ENCODE measurements around the gene C1QL1.
"Not testable (repeated sequence)": the region's sequence is repeated elsewhere in the genome, so short reads cannot be mapped to it uniquely, and the experiment has no call there.

C1QL1 gene

GRCh38 chr17:44959821-44960531 is 8.1 kb downstream of the C1QL1 start:
- DNase-seq: no peak

DNA sequence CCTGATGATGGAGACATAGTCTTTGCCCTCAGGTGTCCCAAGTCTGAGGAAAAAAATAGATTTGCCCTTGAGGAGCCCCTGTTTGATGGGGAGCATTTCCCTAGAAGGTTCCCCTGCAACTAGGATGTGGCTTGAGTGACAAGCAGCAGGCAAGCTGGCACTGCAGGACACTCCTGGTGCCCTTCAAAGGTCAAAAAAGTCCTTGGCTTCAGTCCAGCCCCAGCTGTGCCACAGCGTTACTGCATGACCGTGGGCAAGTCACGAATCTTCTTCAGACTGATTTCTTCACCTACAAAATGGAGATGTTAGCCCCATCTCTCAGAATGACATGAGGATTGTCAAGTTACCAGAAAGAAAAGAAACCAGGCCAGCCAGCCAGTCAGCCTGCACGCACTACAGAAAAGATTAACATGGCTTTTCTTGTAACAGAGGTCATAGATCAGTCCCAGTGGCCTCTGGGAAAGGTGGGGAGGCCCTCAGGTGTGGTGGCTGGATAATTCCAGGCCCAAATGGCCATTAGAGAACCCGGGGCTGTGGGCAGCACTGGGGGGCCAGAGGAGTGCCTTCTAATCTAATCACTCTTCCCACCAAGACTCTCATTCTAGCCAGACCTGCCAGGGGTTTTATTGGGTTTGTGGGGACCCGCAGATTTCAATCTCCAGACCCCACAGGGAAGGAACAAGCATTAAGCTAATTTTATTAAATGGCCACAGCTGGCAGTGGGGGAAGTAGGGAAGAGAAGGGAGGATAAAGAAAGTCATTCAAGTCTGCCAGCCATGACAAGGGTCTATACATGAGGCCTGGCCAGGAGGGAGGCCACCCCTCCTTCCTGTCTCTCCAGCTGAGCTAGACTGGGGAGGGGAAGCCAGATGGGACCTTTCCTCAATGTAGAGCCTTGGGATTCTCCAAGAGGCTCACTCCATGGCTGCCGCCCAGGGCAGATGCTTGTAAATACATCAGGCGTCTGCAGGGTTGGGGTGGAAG is 10.8 kb downstream of the C1QL1 start:
- DNase-seq: no peak

DNA sequence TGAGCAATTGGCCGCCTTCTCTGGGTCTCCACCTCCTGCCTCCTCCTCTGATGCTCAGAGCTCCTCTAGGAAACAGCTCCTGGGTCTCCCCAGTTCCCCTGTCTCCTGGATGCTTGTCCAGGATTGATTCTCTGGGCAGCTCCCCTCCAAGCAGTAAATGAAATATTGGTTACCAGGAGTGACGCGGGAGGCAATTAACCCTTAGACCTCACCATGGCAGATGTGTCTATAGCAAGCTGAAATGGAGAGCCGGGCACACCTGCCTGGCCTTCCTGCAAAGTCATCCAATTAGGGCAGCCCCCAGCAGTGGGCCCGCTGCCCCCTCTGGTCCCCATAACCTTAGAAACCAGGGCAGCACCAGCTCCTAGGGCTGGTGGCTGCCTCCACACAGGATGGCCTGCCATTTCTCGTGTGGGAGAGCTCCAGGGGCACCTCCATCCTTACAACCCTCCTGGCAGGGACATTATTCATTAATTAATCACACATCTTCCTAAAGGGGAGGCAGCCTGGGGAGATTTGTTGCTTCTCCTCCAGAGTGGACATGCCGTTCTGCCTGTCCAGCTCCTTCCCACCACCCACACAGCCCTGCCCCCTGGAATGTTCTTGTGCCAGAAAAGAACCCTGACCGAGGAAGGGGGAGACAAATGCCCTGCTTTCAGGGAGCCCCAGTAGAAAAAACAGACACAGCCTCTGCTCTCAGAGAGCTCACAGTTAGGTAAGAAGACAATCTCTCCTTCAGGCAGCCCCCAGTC is 12.3 kb downstream of the C1QL1 start:
- DNase-seq: no peak

GRCh38 chr17:44952946-44953475 is 15.1 kb downstream of the C1QL1 start:
- no peak for DNase-seq

- DNase-seq: no peak
These were observed 19.7 kb downstream of the C1QL1 start for GRCh38 chr17:44948315-44948795.

GRCh38 chr17:44947461-44948314 is 20.4 kb downstream of the C1QL1 start, which contains the start of gene KIF18B:
KIF18B (minus strand) TSS chr17:44947773; CDS start chr17:44936344, 11,429 bp downstream.
- peak; percentile 93 for DNase-seq

GRCh38 chr17:44945652-44946051 is 22.5 kb downstream of the C1QL1 start:
- DNase-seq: not testable (repeated sequence)

DNA sequence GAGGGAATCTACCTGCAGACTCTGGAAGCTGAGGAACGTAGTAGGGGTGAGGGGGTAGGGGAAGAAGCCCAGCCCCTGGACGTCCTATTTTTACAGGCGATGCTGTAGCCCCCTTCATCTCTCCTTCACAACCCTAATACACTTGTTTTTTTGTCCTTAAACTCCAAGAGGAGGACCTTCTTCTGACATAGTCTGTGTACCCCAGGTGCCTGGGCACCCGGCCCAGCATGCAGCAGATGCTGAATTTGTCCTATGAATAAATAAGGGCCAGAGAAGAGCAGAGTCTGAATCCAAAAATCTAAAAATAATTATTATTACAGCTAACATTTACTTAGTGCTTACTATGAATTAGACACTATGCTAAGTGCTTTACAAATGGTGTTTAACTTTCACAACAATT is 25.6 kb downstream of the C1QL1 start:
- DNase-seq: peak; percentile 60

DNA sequence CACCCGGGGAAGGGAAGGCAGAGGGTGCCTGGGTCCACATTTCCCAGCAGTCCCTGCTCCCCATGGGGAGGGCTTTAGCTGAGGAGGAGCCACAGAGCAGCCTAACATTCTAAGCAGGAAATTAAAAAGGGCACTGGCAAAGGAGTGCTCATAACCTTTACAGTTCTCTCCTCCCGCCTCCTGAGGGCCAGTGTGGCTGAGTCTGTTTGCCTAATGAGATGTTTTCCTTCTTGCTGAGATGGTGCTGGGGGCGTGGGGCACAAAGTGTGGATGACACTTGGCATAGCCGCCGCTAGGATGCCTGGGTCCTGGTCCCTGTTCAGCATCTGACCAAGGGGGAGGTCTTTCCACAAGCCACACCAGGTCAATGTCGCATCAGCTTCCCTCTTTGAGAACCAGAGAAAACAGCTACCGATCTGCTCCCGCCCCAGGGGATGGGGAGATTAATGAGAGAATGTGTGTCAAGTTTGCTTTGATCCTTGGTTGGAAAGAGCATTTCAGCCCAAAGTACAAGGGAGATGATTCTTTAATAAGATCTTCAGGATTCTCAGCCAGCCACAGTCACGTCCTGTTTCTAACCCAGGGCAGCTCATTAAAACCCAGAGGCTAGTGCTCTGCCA is 26.3 kb downstream of the C1QL1 start:
- no peak for DNase-seq

GRCh38 chr17:44940768-44941167 is 27.3 kb downstream of the C1QL1 start:
- DNase-seq: no peak

- no peak for DNase-seq
These were observed 27.8 kb downstream of the C1QL1 start for GRCh38 chr17:44940317-44940716.

DNA sequence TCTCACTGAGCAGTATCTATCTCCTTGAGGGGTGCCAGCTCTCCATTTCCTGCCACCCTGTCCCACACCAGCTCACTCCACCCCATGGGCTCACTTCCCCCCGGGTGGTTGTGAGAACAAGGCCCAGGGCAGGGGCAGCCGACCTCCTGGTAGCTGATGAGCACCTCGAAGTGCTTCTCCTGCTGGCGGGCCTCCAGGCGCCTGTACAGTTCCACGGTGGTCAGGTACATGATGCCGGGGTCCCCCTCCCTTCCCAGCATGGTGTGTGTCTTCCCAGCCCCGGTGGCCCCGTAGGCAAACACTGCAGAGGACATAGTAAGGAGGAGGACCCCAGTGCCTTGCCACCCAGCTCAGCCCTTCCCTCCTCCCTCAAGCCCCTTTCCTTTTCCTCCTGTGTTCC is 33.0 kb downstream of the C1QL1 start:
- DNase-seq: no peak

GRCh38 chr17:44934745-44935105 is 33.4 kb downstream of the C1QL1 start:
- DNase-seq: no peak

GRCh38 chr17:44933824-44934744 is 34.0 kb downstream of the C1QL1 start:
- no peak for DNase-seq

- DNase-seq: no peak
These were observed 35.4 kb downstream of the C1QL1 start for GRCh38 chr17:44932787-44933097.

DNA sequence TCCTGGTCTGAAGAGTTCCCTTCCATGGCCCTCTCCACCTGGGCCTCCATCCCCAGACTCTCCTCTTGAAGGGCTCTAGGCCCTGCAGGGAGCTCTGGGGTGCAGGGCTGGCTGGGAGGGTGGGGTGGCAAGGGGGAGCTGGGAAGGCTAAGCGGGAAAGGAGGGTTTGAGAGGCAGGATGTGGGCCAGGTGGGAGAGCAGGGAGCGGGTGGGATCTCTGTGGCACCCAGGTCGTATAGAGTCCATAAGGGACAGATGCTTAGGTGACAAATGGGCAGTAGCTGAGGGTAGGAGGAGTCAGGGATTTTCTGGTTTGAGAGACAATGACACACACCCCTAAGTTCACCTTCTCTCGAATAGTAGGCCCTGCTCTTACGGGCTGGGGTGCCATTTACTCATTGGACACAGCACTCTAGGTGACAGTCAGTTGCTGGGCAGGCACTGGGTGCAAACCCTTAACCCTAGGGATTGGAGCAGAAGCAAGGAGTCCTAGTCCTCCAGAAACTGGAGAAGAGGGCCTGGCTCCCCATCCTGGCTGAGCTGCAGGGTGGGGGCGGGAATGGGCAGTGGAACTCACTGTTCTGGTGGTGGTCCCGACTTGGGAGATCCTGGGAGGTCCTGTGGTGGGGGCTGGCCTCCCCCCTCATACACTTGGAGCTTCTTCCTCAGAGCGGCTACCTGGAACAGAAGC is 35.9 kb downstream of the C1QL1 start:
- no peak for DNase-seq

- DNase-seq: no peak
These were observed 36.7 kb downstream of the C1QL1 start for GRCh38 chr17:44931376-44931775.

DNA sequence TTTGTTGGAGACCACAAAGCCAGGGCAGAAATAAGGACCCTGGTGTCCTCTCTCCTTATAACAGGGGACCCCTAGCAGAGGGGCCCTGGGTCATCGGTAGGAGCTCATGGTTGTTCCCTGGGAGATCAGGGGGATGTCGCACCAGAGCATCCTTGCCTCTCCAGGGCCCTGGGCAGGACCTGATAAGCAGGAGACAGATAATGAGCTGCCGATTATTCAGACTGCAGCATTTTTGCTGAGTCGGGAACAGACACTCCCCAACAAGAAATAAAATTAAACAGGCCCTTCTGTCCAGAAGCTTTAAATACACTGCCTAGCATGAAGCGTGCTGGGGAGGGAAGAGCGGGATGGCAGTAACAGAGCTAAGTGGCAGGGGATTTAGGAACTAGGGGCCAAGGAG is 37.4 kb downstream of the C1QL1 start:
- DNase-seq: no peak

DNA sequence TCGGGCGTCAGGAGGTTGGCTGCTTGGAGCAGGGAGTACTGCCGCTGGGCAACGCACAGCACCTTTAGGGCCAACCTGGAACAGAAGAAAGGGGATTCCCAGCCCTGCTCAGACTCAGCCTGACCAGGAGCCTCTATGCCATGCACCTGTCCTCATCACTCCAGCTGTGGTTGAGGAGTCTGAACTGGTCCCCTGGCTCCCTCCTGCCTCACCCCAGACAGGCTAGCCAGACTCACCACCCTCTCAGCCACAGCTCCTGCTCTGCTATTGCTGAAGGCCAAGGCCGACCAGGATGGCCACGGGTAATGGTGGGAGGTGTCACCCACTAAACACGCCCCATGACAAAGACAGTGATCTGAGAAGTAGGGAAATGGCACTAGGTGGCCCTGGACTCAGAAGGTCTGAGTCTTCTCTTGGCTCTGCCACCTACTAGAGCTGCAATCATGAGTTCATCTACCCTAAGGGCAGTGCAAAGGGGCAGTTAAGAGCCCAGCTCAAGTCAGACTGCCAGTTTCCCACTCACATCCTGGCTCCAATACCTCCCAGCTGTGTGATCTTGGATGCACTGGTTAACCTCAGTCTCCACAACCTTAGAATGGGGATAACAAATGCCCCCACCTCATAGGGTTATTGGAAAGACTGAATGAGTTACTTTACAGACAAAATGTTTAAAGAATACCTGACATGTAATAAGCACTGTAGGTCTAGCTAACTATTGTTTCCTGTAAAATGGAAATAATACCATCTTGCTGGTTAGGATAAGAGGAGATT is 39.0 kb downstream of the C1QL1 start:
- no peak for DNase-seq

All from NCI-H446 treated with DMSO at 0.1 percent for 48 hours (cell line).